Limb (tissue), 2 donors: Measurements from ENCODE around the gene GPR34.
"Not testable (repeated sequence)": the region's sequence is repeated elsewhere in the genome, so short reads cannot be mapped to it uniquely, and the experiment has no call there.

Experiments used
- DNase-seq, 2 donors: peaks; one replicate each; pipeline ENCODE4 v3.0.0-alpha.2; 2016; ENCODE audit errors: extremely low spot score in 2 of 2

The GPR34 gene

GRCh38 chrX:41693024-41693423, 4.3 kb downstream of the GPR34 start:
- no peak for DNase-seq

DNA sequence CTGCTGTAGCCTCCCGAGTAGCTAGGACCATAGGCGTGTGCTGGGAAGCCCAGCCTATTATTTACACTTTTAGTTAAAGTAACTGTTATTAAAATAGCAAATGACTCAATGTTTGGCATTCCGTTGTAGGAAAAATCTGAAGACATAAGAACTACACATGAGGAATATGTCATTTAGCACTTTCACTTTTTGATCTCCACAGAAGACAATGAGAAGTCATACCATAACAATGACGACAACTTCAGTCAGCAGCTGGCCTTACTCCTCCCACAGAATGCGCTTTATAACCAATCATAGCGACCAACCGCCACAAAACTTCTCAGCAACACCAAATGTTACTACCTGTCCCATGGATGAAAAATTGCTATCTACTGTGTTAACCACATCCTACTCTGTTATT, 6.7 kb downstream of the GPR34 start:
- no peak for DNase-seq

DNA sequence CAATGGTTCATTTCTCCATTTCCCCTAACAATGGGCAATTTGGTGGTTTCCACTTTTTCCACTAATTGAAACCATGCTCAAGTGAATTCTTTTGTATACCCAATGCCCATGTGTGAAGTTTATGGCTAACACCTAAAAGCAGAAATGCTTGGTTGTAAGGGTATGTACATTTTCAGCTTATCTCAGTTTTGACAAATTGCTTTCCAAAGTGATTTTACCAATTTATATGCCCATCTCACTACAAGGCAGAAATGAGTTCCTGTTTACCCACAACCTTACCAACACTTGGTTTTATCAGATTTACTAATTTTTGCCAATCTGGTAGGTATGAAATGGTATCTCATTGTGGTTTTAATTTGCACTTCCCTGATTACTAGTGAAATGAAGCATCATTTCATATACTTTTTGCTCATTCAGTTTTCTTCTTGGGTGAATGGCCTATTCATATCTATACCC, 14.8 kb downstream of the GPR34 start:
- no peak for DNase-seq

GRCh38 chrX:41705042-41705441, 16.3 kb downstream of the GPR34 start:
- DNase-seq, result no peak

DNA sequence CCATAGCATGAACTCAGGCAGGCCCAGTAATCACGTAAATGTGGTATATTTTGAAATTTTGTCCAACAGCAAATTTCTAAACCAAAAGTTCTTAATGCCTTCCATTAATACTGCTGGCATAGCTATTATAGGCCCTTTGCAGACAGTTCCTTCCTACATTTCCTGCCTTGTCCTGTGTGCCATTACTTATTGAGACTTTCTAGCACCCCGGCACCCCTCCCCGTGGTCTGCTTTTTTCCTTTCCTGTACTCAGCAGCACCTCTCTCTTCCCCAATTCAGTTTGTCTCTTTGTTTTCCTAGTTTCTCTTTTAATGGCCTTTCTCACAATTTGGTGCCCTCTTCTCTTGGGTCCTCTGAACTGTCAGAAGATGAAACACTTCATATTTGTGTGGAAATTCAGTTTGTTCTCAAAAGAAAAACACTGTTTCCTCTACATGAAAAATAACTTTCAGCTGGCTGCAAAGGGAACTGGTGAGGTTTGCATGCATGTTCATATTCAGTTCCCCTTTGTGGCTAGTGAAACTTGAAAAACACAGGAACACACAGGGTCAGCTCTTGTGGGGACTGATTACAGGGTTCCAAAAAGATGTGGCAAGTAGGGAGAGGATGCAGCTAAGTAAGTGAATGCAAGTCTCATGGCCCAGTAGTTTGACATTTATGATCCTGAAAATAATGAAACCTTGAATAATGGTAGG, 17.1 kb downstream of the GPR34 start:
- no peak for DNase-seq

DNA sequence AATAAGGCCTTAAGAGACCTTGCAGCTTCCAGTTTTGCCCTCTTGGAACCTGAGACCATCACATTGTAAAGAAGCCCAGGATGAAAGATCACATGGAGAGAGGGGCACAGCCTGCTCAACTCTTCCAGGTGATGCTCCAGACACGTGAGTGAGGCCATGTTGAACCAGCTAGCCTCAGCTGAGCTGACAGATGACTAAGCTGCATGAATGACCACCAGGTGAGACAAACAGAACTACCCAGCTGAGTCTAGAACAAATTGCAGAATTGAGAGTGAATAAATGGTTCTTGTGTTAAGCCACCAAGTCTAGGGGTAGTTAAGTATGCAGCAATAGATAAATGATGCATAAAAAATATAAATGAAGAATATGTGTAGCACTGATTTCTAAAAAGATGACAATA, 18.4 kb downstream of the GPR34 start:
- no peak for DNase-seq

GRCh38 chrX:41708486-41708885, 19.7 kb downstream of the GPR34 start:
- no peak for DNase-seq

DNA sequence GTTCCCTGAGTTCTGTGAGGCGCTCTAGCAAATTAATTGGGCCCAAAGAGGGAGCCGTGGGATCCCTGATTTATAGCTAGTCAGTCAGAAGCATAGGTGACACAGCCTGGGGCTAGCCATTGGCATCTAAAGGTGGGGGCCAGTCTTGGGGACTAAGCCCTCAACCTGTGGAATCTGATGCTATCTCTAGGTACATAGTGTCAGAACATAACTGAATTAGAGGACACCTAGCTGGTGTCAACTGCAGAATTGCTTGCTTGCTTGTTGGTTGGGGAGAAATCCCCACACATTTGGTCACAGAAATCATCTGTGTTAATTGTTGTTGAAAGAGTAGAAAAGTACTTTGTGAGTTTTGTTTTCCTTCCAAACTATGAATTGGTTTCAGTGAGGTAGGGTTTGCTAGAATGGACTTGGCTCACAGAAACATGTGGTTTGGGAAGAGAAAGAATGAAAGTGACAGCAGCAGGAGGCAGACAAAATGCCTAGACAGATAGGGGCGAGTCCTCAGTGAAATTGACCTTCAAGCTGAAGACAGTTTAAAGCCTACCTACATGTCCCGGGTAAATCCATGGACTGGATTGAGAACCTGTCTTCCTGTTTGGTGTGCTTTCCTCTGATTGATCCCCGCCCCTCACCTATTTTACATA, 22.4 kb downstream of the GPR34 start:
- no peak for DNase-seq

- no peak for DNase-seq
Measured at GRCh38 chrX:41716222-41716621, 27.4 kb downstream of the GPR34 start.

- DNase-seq, result no peak
Measured at GRCh38 chrX:41716767-41717473, 28.1 kb downstream of the GPR34 start.

- no peak for DNase-seq
Measured at GRCh38 chrX:41718481-41719235, 29.9 kb downstream of the GPR34 start.

DNA sequence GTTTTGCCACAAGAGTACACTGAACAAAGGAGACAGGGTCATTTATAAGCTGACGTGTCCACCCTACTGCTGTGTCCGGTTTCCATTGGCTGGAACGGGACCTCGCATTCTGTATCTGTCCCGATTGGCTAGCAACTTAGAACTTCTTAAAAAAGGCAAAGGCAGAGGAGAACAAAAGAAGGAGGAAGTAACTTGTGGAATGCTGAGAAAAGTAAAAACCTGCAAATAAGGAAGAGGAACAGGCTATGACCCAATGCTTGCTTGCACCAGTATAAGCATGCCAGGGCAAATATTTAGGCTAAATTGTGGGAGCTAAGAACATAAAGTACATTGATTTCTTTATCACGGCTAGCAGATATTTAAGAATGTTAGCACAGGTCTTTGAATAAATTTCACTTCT, 30.8 kb downstream of the GPR34 start:
- DNase-seq, result not testable (repeated sequence)

GRCh38 chrX:41720125-41720779, 31.5 kb downstream of the GPR34 start:
- DNase-seq, result no peak

DNA sequence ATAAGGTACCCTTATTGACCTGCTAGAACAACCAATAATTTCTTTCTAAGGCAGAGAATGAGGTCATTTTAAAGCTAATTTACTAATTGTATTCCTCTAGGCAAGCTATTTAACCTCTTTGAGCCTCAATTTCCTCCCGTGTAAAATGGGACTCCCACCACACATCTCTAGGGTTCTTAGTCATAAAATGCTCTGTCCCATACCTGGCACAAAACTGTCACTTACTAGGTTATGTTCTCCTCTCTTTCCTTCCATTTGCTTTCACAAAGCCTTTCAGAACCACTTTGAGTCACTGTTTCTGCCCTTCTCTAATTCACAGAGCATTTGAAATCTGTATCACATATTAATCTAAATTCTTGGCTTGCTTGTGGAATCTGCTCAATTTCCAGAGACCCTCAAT, 32.8 kb downstream of the GPR34 start:
- no peak for DNase-seq

- no peak for DNase-seq
Measured at GRCh38 chrX:41722214-41722613, 33.4 kb downstream of the GPR34 start.

DNA sequence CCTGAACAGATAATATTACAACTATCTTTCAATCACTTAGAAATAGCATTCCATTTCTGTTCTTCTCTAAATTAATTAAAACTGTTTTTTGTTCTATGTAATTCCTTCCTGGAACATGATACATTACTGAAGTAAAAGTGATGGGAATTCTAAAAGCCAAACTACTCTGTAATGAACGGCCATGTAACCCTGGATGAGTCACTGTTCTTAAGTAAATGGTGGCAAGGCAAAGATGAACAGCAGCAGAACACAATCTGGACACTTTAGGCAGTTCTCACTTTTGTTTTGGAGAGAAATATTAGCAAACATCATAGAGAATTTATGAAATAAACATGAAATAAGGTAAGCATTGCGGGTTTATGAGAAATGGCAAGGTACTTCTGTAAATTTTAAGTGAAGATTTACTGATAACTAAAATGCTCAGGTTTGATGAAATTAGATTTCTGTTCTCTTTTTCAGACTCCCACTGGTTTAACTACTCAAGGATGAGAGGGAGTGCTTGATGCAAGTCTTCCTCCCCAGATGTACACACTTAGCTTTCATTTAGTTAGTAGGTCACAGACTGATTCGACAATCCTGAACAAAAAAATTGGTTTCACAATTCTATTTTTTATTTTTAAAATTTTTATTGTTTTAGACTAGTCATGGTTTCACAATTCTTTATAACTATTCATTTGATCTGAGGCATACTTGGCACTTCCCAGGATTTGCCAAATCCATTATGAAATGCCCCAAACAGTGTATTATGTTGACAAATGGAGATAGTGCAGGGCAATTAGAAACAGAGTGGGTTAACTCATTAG, 34.2 kb downstream of the GPR34 start:
- DNase-seq, result no peak

GRCh38 chrX:41723826-41724225, 35.1 kb downstream of the GPR34 start, which contains the start of gene GPR82:
Gene GPR82, plus strand, starts transcription at chrX:41724181. Its CDS starts 2,846 bp downstream, at chrX:41727027.
- DNase-seq, result no peak

GRCh38 chrX:41728125-41728524, 39.4 kb downstream of the GPR34 start:
- no peak for DNase-seq

GRCh38 chrX:41730081-41730480, 41.3 kb downstream of the GPR34 start:
- no peak for DNase-seq

GRCh38 chrX:41732260-41732659, 43.5 kb downstream of the GPR34 start:
- DNase-seq, result no peak
